Measurements from ENCODE around the gene POLR2A. TPM values are rescaled to one million over a fixed set of nuclear protein-coding genes. Genes with fewer than 3 reads are reported as not detected.

The POLR2A gene
- total and polyA plus RNA-seq, 2 of the 13 experiments (the other 11 are each of a cell fraction or from before 2014, with no cell fraction given) = 17.8 to 18.3 TPM

- TF ChIP-seq KIAA2018 (CRISPR knock-in tag; IDR thresholded peaks at IDR 0.05; ENCODE audit: borderline replicate concordance) = no peak
- TF ChIP-seq TFE3 (CRISPR knock-in tag; IDR thresholded peaks at IDR 0.05) = peak; percentile 84
- TF ChIP-seq HNF4G (IDR thresholded peaks at IDR 0.05; ENCODE audit: borderline replicate concordance, low read depth, low read length) = no peak
- no peak for TF ChIP-seq HNF4G (CRISPR knock-in tag; IDR thresholded peaks at IDR 0.05; ENCODE audit: borderline replicate concordance, low read depth)
- TF ChIP-seq TBP (CRISPR knock-in tag; IDR thresholded peaks at IDR 0.05) = no peak
- peak; percentile 48; the same call in 1 of the 2 replicates for TF ChIP-seq ARID4A (CRISPR knock-in tag; IDR thresholded peaks at IDR 0.05; ENCODE audit: borderline replicate concordance)
- peak; percentile 85 for TF ChIP-seq ATF1 (CRISPR knock-in tag; IDR thresholded peaks at IDR 0.05)
- TF ChIP-seq KDM4B (CRISPR knock-in tag; IDR thresholded peaks at IDR 0.05) = no peak
- no peak for TF ChIP-seq ZNF543 (CRISPR knock-in tag; IDR thresholded peaks at IDR 0.05)
- TF ChIP-seq SUZ12 (IDR thresholded peaks at IDR 0.05; ENCODE audit: low read depth, low read length) = no peak
- TF ChIP-seq DMTF1 (CRISPR knock-in tag; IDR thresholded peaks at IDR 0.05) = no peak
- 0 out of 2 replicates have a peak, but pooled peaks have one; percentile 24 for TF ChIP-seq TAF1 (CRISPR knock-in tag; IDR thresholded peaks at IDR 0.05)
These were observed 705 bp upstream of the POLR2A start (continued) for GRCh38 chr17:7483255-7484066.

All from HepG2 (cell line).